Activated CD8-positive, alpha-beta memory T cell treated with anti-CD3 and anti-CD28 coated beads for 36 hours (primary cell): ENCODE measurements around the gene AQP7. TPM values are rescaled to one million over a fixed set of nuclear protein-coding genes. Genes with fewer than 3 reads are reported as not detected.
"Not testable (repeated sequence)": the region's sequence is repeated elsewhere in the genome, so short reads cannot be mapped to it uniquely, and the experiment has no call there.

ENCODE experiments used
- CTCF ChIA-PET: fragments of 350-600 bp; sonication (Branson Sonifier 250); formaldehyde crosslinking; loops from one replicate; lab custom pipeline; 2021; ENCODE audit warnings: antibody characterized with exemption; lab: Charles Lee
- POLR2A ChIA-PET: fragments of 350-600 bp; sonication (Branson Sonifier 250); formaldehyde crosslinking; loops from one replicate; lab custom pipeline; 2021; ENCODE audit warnings: antibody characterized with exemption; lab: Charles Lee
- total RNA-seq, 2 experiments: library from RNA; stranded (reverse); gene quantifications; one replicate each; pipeline ENCODE4 v1.2.3, GENCODE V29; 2021

The AQP7 gene
- total RNA-seq, 2 experiments from 2014 or later: not detected

GRCh38 chr9:33382397-33382796 lies 20.0 kb downstream of the AQP7 start:
- CTCF ChIA-PET, POLR2A ChIA-PET: not testable (repeated sequence)

- CTCF ChIA-PET: no interaction called here
- POLR2A ChIA-PET: no interaction called here
Observed at GRCh38 chr9:33381231-33381791, 21.1 kb downstream of the AQP7 start.

GRCh38 chr9:33380390-33381094 lies 21.8 kb downstream of the AQP7 start:
- ChIA-PET POLR2A (no interaction called here), CTCF (no interaction called here)

DNA sequence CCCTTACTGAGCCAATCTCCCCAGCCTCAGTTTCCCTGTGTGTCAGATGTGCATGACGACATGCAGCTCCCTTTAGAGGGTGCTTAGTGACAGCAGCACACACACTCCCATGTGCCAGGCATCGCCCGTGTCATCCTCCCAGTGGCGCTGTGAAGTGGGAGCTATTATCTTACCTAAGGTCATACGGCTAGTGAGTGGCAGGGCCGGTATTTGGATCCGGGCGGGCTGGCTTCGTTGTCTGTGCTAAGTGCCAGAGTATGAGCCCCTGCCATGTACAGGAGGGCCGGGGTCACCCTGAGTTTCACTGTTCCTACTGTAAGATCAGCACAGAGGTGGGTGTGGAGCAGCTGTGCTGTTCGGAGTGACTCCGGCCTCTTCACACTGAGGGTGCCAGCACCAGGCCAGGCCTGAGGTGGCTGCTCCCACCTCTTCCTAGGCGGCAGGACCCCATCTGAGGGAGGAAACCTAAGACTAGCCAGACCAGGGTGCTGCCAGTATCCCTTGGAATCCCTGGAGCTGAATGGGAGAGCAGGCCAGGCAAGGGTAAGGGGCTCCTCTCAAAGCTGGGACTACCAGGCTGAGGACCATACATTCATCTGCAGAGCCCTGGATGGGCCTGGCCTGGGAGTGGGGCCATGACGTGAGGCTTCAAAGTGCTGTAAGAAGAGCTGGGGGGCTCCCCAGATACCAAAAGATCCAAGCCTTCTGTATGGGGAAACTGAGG lies 22.5 kb downstream of the AQP7 start:
- CTCF ChIA-PET: no interaction called here
- POLR2A ChIA-PET: interaction anchor here (0.6 kb wide), 1 partner anchor 17 kb away, joined by 5 read pairs; no protein-coding TSS in a partner anchor

DNA sequence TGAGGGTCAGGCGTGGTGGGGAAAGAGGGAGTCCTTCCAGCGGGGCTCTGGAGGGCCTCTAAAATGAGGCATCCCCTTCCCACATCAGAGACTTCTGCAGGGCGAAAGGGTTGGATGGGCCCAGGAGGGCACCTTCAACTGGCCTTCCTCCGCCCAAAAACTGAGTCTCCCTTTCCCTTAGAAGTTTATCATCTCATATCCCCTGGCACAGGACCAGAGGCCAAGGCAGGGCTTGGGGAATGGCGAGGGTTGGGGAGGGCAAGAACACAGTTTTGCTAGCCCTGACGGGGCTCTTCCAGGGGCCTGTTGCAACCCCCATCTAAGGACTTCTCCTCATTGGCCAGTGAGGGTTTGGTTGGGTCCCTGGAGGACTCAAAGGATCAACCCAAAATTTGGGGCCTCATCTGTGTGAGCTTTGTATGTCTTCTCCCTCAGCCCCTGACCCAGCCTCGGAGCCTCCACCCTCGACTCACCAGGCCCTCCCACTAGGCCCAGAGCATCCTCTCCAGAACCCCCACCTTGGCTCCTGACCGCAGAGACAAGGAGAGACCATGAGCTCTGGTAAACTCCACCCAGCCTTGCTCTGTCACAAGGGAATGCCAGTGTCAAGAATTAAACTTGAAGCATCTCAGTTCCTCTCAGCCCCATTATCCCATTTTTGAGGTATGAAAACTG lies 24.1 kb downstream of the AQP7 start:
- CTCF ChIA-PET: no interaction called here
- POLR2A ChIA-PET: no interaction called here

DNA sequence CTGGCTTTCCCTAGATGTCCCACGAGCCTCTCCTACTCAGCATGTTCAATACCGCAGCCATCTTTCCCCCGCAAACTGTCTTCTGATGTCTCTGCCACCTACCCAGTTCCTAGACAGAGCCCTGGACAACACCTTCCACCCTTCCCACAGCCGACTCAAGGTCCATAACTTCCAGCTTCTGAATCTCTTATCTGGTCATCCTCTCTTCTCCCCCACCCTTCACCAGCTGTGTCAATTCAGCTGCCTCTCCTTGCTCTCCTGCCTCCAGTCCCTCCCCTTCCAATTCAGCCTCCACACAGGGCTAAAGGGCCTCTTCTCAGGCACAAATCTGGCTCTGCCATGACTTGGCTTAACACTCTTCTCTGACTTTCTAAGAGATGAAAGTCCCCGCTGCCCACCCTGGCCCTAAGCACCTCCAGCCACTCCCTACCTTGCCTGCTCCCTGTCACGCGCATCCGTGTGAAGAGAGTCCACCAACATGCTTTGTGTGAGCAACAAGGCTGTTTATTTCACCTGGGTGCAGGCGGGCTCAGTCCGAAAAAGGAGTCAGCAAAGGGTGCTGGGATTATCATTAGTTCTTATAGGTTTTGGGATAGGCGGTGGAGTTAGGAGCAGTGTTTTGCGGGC lies 25.2 kb downstream of the AQP7 start:
- CTCF ChIA-PET: interaction anchor here (4.5 kb wide), 1 partner anchor 39 kb away, joined by 22 read pairs; no protein-coding TSS in a partner anchor
- POLR2A ChIA-PET: no interaction called here

GRCh38 chr9:33375841-33376321 lies 26.5 kb downstream of the AQP7 start:
- ChIA-PET POLR2A (no interaction called here), CTCF (interaction anchor here (0.8 to 4.5 kb wide), 8 partner anchors 17 to 90 kb away, joined by 3 to 22 read pairs (median 6); partner anchors contain the start of gene AQP3)

GRCh38 chr9:33375238-33375840 lies 27.0 kb downstream of the AQP7 start:
- POLR2A ChIA-PET: interaction anchor here (0.7 kb wide), 1 partner anchor 717 kb away, joined by 3 read pairs; no protein-coding TSS in a partner anchor
- CTCF ChIA-PET: interaction anchor here (0.5 to 4.5 kb wide), 12 partner anchors 10 to 486 kb away, joined by 3 to 22 read pairs (median 4); partner anchors contain the start of gene AQP3

DNA sequence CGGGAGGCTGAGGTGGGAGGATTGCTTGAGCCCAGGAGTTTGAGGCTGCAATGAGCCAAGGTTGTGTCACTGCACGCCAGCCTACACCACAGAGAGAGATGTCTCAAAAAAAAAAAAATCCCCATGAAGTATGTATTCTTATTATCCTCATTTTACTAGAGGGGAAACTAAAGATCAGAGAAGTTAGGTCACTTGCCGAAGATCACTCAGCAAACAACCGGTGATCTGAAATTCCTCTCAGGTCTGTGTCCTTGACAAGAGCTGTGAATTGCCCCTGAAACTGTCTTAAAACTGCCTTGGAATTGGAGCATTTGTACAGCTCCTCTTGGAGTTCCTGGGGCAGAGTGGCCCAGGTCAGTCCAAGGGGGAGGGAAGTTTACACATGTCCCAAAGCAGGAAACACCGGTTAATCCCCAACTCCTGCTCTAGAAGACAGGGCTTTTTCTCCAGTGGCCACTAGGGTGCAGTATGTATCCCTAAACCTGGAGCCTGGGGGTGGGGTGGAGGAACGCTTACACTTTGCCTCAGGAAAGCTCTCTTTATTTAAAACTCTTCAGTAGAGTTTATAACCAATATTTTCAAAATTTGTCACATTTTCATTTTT lies 27.6 kb downstream of the AQP7 start:
- CTCF ChIA-PET: interaction anchor here (0.5 to 4.5 kb wide), 15 partner anchors 10 to 487 kb away, joined by 3 to 22 read pairs (median 4); partner anchors contain the start of gene AQP3
- POLR2A ChIA-PET: interaction anchor here (0.7 kb wide), 1 partner anchor 718 kb away, joined by 3 read pairs; no protein-coding TSS in a partner anchor

GRCh38 chr9:33374190-33374589 lies 28.2 kb downstream of the AQP7 start:
- ChIA-PET CTCF (interaction anchor here (0.6 to 4.5 kb wide), 11 partner anchors 9 to 92 kb away, joined by 3 to 22 read pairs (median 4); partner anchors contain the start of gene AQP3), POLR2A (no interaction called here)

- ChIA-PET CTCF (interaction anchor here (3.7 to 4.5 kb wide), 2 partner anchors 43 to 93 kb away, joined by 17 to 22 read pairs; no protein-coding TSS in a partner anchor), POLR2A (no interaction called here)
Observed at GRCh38 chr9:33372900-33373299, 29.5 kb downstream of the AQP7 start.

DNA sequence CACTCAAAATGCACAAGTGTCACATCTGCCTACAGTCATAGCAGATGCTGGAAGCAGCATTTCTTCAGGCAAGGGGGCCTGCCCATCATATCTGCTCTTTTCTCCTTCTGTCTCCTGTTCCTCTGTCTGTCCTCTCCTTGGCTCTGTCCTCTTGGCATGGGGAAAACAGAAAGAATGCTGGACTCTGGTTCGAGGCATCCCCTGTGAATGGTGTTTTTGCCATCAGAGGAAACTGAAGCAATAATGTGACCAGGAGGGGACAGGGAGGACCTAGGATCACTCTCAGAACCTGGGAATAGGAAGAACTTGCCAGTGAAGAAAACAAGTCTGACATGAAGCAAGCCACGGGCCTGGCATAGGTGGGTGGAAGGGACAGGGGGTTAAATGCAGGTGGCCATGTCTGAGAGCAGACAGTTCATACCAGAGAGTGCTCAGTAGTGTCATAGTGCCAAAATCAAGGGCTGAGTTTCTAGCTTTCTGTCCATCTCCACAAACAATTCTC lies 35.3 kb downstream of the AQP7 start:
- CTCF ChIA-PET: no interaction called here

GRCh38 chr9:33364814-33365213 lies 37.6 kb downstream of the AQP7 start:
- POLR2A ChIA-PET: not testable (repeated sequence)
- CTCF ChIA-PET: interaction anchor here (1.0 kb wide), 1 partner anchor 10 kb away, joined by 4 read pairs; no protein-coding TSS in a partner anchor

More for the DNA sequence above, 35.3 kb downstream of the AQP7 start:
- POLR2A ChIA-PET: no interaction called here

DNA sequence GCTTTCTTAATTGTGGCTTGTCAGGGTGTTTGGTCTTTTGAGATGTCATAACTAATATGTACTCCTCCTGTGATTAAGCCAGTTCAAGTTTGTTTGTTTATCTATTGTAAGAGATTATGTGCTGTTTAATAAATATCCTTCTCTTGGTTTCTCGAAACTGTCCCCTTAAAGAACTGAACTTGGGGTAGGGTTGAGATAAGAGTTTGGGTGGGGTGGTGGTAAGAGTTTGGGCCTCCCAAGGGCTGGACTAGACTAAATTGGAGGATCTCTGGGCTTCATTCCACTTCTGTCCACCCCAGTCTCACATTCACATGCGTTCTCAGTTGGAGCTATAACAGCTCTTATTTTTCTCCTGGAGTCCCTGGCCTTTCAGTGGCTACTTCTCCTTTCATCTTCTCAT lies 38.2 kb downstream of the AQP7 start:
- POLR2A ChIA-PET: no interaction called here
- CTCF ChIA-PET: no interaction called here

DNA sequence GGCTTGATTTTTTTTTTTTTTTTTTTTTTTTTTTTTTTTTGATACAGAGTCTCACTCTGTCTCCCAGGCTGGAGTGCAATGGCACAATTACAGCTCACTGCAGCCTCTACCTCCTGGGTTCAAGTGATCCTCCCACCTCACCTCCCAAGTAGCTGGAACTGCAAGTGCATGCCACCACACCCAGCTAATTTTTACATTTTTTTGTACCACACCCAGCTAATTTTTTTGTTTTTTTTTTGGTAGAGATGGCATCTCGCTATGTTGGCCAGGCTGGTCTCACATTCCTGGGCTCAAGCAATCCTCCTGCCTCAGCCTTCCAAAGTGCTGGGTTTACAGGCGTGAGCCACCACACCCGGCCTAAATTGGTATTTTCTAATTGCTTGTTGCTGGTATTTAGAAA lies 43.7 kb downstream of the AQP7 start:
- POLR2A ChIA-PET: not testable (repeated sequence)

GRCh38 chr9:33355933-33356332 lies 46.4 kb downstream of the AQP7 start:
- ChIA-PET POLR2A (no interaction called here), CTCF (no interaction called here)

More for the DNA sequence above, 43.7 kb downstream of the AQP7 start:
- CTCF ChIA-PET: not testable (repeated sequence)

DNA sequence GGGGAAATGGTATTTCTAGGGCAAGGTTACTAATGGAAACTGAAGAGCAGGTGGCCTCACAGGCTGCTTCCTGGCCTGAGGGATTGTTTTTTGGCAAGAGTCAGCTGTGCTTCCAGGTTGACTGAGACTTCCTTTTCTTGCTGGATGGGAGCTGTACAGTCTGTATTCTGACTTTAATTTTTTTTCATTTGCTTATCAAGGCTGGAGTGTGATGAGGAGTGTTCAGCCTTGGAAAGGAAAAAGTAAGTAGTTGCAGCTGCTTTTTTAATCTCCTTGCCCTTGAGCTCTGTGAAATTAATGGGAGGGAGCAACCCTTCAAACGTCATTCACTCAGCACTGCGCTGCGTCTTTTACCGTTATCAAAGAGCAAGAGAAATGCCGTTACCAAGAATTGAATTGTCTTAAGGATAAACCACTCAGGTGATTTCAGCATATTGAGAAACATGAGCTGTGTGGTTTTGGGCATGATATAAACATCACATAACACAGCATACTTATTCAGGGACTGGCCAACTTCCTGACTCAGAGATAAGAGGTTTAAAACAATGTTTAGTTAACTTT lies 47.6 kb downstream of the AQP7 start:
- ChIA-PET POLR2A (no interaction called here), CTCF (no interaction called here)
